ENCODE data around the gene DPF3. TPM values are rescaled to one million over a fixed set of nuclear protein-coding genes. Genes with fewer than 3 reads are reported as not detected.

DPF3 gene
- total and polyA plus RNA-seq, 2 of the 13 experiments (the other 11 are each of a cell fraction or from before 2014, with no cell fraction given): 0.09 to 0.60 TPM

DNA sequence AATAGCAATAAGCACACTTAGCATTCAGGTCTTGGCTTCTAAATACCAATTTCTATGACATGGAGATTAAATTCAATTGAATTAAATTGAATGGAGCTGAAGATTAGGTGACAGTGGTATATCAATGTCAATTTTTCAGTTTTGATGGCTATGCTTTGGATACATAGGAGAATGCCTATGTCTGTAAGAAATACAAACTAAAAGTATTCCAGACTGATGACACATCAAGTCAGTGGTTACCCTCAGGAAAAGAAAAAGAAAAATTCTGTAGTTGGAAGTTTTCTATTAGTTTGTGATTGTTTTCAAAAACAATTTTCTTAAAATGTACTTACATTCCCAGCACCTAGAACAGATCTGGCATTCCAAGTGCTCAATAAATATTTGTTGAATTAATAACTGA is 27.5 kb upstream of the DPF3 start:
- no TSS peak for BruUV-seq (replicated peaks)

DNA sequence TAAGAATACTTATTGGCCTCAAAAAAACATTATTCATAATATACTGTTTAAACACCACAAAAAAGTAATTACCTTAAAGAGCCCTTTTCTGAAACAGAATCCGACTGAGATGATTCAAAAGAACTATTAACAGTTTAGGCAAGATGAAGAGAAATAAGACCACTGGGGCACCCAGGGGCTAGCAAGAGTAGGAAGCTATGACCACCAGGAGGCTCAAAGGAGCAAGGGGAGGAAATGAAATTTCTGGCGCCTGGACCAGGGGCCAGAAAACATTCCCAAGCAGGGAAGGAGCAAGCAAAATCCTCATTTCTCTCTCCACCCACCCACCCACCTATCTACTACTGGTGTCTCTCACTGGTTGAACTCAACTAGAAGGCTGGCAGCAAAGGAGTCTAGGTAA is 26.1 kb upstream of the DPF3 start:
- H3K9ac ChIP-seq (ENCODE audit: insufficient read depth, low read depth, low read length): no peak overlapping the region
- ATAC-seq (peak; percentile 35; the same call in 1 of the 3 replicates), DNase-seq (ENCODE audit: low spot score) (no peak), FAIRE-seq (no peak)
- POLR2A ChIA-PET: no interaction called here
- 9% methylated on average over 2 of the region's 2 CpGs for WGBS (ENCODE audit: low lambda C conversion rate)
- H3K36me3 ChIP-seq (replicated peaks in 1 of 2; ENCODE audit: control insufficient read depth in 1 of 2, insufficient read depth in 2 of 2, low read length in 2 of 2): no peaks in the 10 kb centered on the region
- no peak overlapping the region for H3K4me3 ChIP-seq (replicated peaks in 1 of 3; ENCODE audit: insufficient read depth in 1 of 3, low read depth in 2 of 3, low read length in 3 of 3)
- CTCF ChIA-PET (ENCODE audit: low intra/inter-chr PET ratio, low total read pairs): no interaction called here
- TF ChIP-seq SATB2 (CRISPR knock-in tag; IDR thresholded peaks at IDR 0.05) (no peak), ZNF576 (CRISPR knock-in tag; IDR thresholded peaks at IDR 0.05) (peak; percentile 55; the same call in 1 of the 2 replicates), STAG1 (CRISPR knock-in tag; IDR thresholded peaks at IDR 0.05) (peak; percentile 6; the same call in 1 of the 2 replicates), ZNF230 (CRISPR knock-in tag; IDR thresholded peaks at IDR 0.05) (no peak), MIXL1 (CRISPR knock-in tag; IDR thresholded peaks at IDR 0.05) (no peak), CREB1 (IDR thresholded peaks at IDR 0.05) (no peak), CREB1 (CRISPR knock-in tag; IDR thresholded peaks at IDR 0.05) (no peak)
- H3K27me3 ChIP-seq (ENCODE audit: control insufficient read depth in 1 of 2, insufficient read depth in 2 of 2, low read length in 2 of 2): peaks cover 0 to 5% of the 10 kb centered on the region in 2 experiments; a peak in 1 of 5 replicates
- peaks cover 10% of the 10 kb centered on the region for H3K4me1 ChIP-seq (ENCODE audit: insufficient read depth, low read length)
- no peaks in the 10 kb centered on the region for H4K20me1 ChIP-seq (ENCODE audit: insufficient read depth, low read length)
- no TSS peak for BruUV-seq (replicated peaks)
- no peak overlapping the region for H3K4me2 ChIP-seq (ENCODE audit: low read depth, low read length)
- intact Hi-C loops (cut with micrococcal nuclease; ENCODE audit: unreplicated experiment): no loop called here
- no peak overlapping the region for H3K27ac ChIP-seq (ENCODE audit: extremely low read length, insufficient read depth, low read length)
- H3K9me3 ChIP-seq (ENCODE audit: low read length): no peaks in the 10 kb centered on the region
- H2AFZ ChIP-seq (ENCODE audit: low read length): no peak overlapping the region
- no peaks in the 10 kb centered on the region for H3K79me2 ChIP-seq (ENCODE audit: insufficient read depth, low read length)
- in situ Hi-C loops (cut with HindIII; ENCODE audit: extremely low pct_ligation_motif_present, low pct_unique_long_range_greater_than_20kb): no loop called here

More for the DNA sequence above, 27.5 kb upstream of the DPF3 start:
- H3K9me3 ChIP-seq (ENCODE audit: low read length): no peaks in the 10 kb centered on the region
- no peak for TF ChIP-seq ZNF180 (CRISPR knock-in tag; IDR thresholded peaks at IDR 0.05; ENCODE audit: borderline replicate concordance, low read depth)
- no peak for TF ChIP-seq ZNF331 (CRISPR knock-in tag; IDR thresholded peaks at IDR 0.05)
- no peak for TF ChIP-seq ZNF383 (CRISPR knock-in tag; IDR thresholded peaks at IDR 0.05; ENCODE audit: borderline replicate concordance)
- no peak for TF ChIP-seq TEAD2 (CRISPR knock-in tag; IDR thresholded peaks at IDR 0.05)
- ATAC-seq (no peak), DNase-seq (ENCODE audit: low spot score) (no peak), FAIRE-seq (no peak)
- H3K36me3 ChIP-seq (replicated peaks in 1 of 2; ENCODE audit: control insufficient read depth in 1 of 2, insufficient read depth in 2 of 2, low read length in 2 of 2): no peaks in the 10 kb centered on the region
- H3K27ac ChIP-seq (ENCODE audit: extremely low read length, insufficient read depth, low read length): no peak overlapping the region
- H3K4me3 ChIP-seq (replicated peaks in 1 of 3; ENCODE audit: insufficient read depth in 1 of 3, low read depth in 2 of 3, low read length in 3 of 3): no peak overlapping the region
- no peak overlapping the region for H3K9ac ChIP-seq (ENCODE audit: insufficient read depth, low read depth, low read length)
- in situ Hi-C loops (cut with HindIII; ENCODE audit: extremely low pct_ligation_motif_present, low pct_unique_long_range_greater_than_20kb) (no loop called here), intact Hi-C loops (cut with micrococcal nuclease; ENCODE audit: unreplicated experiment) (no loop called here)
- ChIA-PET POLR2A (no interaction called here), CTCF (ENCODE audit: low intra/inter-chr PET ratio, low total read pairs) (no interaction called here)
- no peaks in the 10 kb centered on the region for H4K20me1 ChIP-seq (ENCODE audit: insufficient read depth, low read length)
- H3K79me2 ChIP-seq (ENCODE audit: insufficient read depth, low read length): no peaks in the 10 kb centered on the region
- peaks cover 18% of the 10 kb centered on the region for H3K4me1 ChIP-seq (ENCODE audit: insufficient read depth, low read length)
- no peak overlapping the region for H2AFZ ChIP-seq (ENCODE audit: low read length)
- no peak overlapping the region for H3K4me2 ChIP-seq (ENCODE audit: low read depth, low read length)
- peaks cover 0 to 5% of the 10 kb centered on the region in 2 experiments; a peak in 1 of 5 replicates for H3K27me3 ChIP-seq (ENCODE audit: control insufficient read depth in 1 of 2, insufficient read depth in 2 of 2, low read length in 2 of 2)
